Fibroblast of villous mesenchyme (primary cell): ENCODE measurements around the gene FRMD4B. TPM values are rescaled to one million over a fixed set of nuclear protein-coding genes. Genes with fewer than 3 reads are reported as not detected.

Source experiments
- DNase-seq: peaks from one replicate; pipeline ENCODE4 v3.0.0-alpha.2; 2010; ENCODE audit warnings: low read depth
- H3K4me3 ChIP-seq: 2 replicates; pipeline ENCODE4 v1.5.1; 2011; ENCODE audit warnings: low read depth, mild to moderate bottlenecking, low read length
- CTCF ChIP-seq: IDR thresholded peaks from 2 replicates; pipeline ENCODE4 v1.5.1; 2012; ENCODE audit warnings: low read depth, mild to moderate bottlenecking, low read length; ENCODE audit not compliant: insufficient read depth
- total RNA-seq: library from RNA; depleted of rRNA; stranded (reverse); fragments of >200 nt; gene quantifications from 2 replicates; pipeline ENCODE4 v1.2.3, GENCODE V29; 2012

Gene FRMD4B
- total RNA-seq, 1 donor: under 0.01 TPM

DNA sequence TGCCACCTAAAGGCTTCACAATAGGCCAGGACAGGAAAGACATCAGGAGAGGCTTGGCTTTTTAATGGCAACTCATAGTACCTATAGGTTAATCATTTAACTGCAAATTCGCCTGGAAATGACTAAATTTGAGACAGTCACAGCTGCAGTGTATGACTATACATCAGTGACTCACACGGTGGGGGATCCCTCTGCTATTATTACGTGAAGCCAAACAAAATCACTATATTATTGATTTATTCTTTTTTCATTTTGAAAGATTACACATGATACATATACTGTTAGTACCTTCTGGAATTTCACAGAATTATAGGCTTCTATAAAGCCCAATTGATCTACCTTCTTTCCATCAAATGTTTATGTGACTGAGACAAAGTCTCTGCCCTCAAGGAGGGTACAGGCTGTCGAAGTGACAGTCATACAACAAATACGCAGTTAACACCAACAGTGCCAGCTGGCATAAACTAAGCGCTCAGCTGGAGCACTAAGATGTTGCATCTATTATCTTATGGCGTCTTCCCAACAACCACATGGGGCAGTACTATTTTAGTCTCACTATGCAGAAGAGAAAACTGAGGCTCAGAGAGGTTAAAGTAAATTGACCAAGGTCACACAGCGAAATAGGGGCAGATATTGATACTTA lies 181.5 kb downstream of the FRMD4B start:
- DNase-seq: no peak
- TF ChIP-seq CTCF: no peak
- H3K4me3 ChIP-seq: no peak overlapping the region

- TF ChIP-seq CTCF: no peak
- DNase-seq: no peak
- no peak overlapping the region for H3K4me3 ChIP-seq
These were observed 182.1 kb downstream of the FRMD4B start for GRCh38 chr3:69203631-69204314.

DNA sequence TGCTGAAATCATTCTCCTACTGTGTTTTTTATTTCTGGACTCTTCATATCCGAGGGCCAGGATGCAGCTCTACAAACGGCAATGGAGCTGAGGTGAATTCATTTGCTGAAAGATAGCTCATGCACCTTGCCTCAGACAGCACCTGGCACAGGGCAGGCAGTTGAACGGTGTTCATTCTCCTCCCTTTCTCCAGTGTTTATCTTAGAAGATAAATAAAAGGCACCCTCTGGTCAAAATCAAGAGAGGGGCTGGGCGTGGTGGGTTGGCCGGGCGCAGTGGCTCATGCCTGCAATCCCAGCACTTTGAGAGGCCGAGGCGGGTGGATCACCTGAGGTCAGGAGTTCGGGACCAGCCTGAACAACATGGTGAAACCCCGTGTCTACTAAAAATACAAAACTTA lies 184.2 kb downstream of the FRMD4B start:
- no peak overlapping the region for H3K4me3 ChIP-seq
- no peak for DNase-seq
- no peak for TF ChIP-seq CTCF

- H3K4me3 ChIP-seq: peak overlapping the region; percentile 37
- DNase-seq: peak; percentile 87
- TF ChIP-seq CTCF: no peak
These were observed 185.4 kb downstream of the FRMD4B start for GRCh38 chr3:69200384-69201068.

- H3K4me3 ChIP-seq: peak overlapping the region; percentile 37
- TF ChIP-seq CTCF: no peak
These were observed 185.9 kb downstream of the FRMD4B start for GRCh38 chr3:69199942-69200341.

DNA sequence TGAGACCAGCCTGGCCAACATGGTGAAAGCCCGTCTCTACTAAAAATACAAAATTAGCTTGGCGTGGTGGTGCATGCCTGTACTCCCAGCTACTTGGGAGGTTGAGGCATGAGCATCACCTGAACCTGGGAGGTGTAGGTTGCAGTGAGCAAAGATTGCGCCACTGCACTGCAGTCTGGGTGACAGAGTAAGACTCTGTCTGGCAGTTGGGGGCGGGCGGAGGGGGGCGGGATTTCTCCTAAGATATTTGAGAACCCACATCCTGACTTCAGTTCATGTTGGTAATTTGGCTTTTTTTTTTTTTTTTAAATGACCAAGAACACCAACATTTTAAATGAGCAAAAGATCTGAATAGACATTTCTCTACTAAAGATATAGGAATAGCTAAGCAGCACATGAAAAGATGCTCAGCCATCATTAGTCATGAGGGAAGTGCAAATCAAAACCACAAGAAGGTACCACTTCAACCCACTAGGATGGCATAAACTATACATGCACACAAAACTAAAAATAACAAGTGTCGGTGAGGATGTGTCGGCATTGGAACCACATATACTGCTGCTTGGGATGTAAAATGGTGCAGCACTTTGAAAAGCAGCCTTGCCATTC lies 187.9 kb downstream of the FRMD4B start:
- no peak overlapping the region for H3K4me3 ChIP-seq
- DNase-seq: no peak
- no peak for TF ChIP-seq CTCF

More at GRCh38 chr3:69199942-69200341, 185.9 kb downstream of the FRMD4B start:
- no peak for DNase-seq
